GM18526 (cell line): ENCODE data around the gene ABCC10.

ENCODE experiments used
- POLR2A ChIP-seq: IDR thresholded peaks from 3 replicates; pipeline ENCODE4 v1.6.1; 2011; ENCODE audit not compliant: insufficient read length; ENCODE audit errors: extremely low read depth

Gene ABCC10

GRCh38 chr6:43442935-43443334 lies 15.6 kb downstream of the ABCC10 start:
- no peak for TF ChIP-seq POLR2A

- TF ChIP-seq POLR2A, result no peak
These were observed 16.7 kb downstream of the ABCC10 start for GRCh38 chr6:43444036-43444435.

GRCh38 chr6:43444582-43444981 lies 17.2 kb downstream of the ABCC10 start:
- TF ChIP-seq POLR2A, result no peak

- TF ChIP-seq POLR2A, result no peak
These were observed 18.2 kb downstream of the ABCC10 start for GRCh38 chr6:43445576-43445975.

- TF ChIP-seq POLR2A, result no peak
These were observed 20.3 kb downstream of the ABCC10 start for GRCh38 chr6:43447604-43448003.

- no peak for TF ChIP-seq POLR2A
These were observed 21.6 kb downstream of the ABCC10 start for GRCh38 chr6:43448916-43449315.

- no peak for TF ChIP-seq POLR2A
These were observed 23.4 kb downstream of the ABCC10 start for GRCh38 chr6:43450699-43451131.

GRCh38 chr6:43451348-43451747 lies 24.0 kb downstream of the ABCC10 start:
- TF ChIP-seq POLR2A, result no peak

- no peak for TF ChIP-seq POLR2A
These were observed 24.6 kb downstream of the ABCC10 start for GRCh38 chr6:43451939-43452338.

GRCh38 chr6:43452896-43453295 lies 25.6 kb downstream of the ABCC10 start:
- no peak for TF ChIP-seq POLR2A

- TF ChIP-seq POLR2A, result no peak
These were observed 26.5 kb downstream of the ABCC10 start for GRCh38 chr6:43453831-43454230.

- TF ChIP-seq POLR2A, result no peak
These were observed 27.0 kb downstream of the ABCC10 start for GRCh38 chr6:43454290-43454695.

GRCh38 chr6:43454696-43455530 lies 27.6 kb downstream of the ABCC10 start:
- TF ChIP-seq POLR2A, result no peak

GRCh38 chr6:43455531-43456428 lies 28.4 kb downstream of the ABCC10 start, which contains the start of gene DLK2:
Gene DLK2 (minus strand): TSS chr6:43455548. CDS start chr6:43454825, 723 bp downstream.
- no peak for TF ChIP-seq POLR2A

GRCh38 chr6:43457643-43458042 lies 30.3 kb downstream of the ABCC10 start:
- TF ChIP-seq POLR2A, result no peak

GRCh38 chr6:43459535-43459934 lies 32.2 kb downstream of the ABCC10 start:
- no peak for TF ChIP-seq POLR2A
